ENCODE results near the gene ZBTB24. TPM values are rescaled to one million over a fixed set of nuclear protein-coding genes. Genes with fewer than 3 reads are reported as not detected.

ZBTB24 gene
- total and polyA plus RNA-seq, 3 donors from 2014 or later, result 8.1 to 13.3 (median 12.4) TPM

DNA sequence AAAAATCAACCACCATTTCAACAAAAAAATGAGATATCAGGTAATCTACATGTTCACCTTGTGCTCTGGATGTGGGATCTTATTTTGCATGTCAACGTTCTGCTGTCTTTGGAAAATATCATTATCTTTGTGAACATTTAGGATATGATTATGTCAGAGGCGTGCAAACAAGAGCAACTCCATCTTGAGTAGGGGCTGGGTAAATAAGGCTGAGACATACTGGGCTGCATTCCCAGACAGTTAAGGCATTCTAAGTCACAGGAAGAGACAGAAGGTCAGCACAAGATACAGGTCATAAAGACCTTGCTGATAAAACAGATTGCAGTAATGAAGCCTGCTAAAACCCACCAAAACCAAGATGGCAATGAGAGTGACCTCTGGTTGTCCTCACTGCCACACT, 28.8 kb upstream of the ZBTB24 start:
- Histone ChIP-seq H3K4me1 (peaks cover 6% of the 10 kb centered on the region), H3K27me3 (no peaks in the 10 kb centered on the region), H3K9me3 (no peaks in the 10 kb centered on the region), H3K27ac (no peak overlapping the region), H3K4me3 (no peak overlapping the region), H3K36me3 (ENCODE audit: low read depth, missing control alignments) (no peaks in the 10 kb centered on the region)
- 63 to 76% methylated on average over 2 of the region's 2 CpGs for WGBS, 2 donors
- DNase-seq, result no peak
- TF ChIP-seq, protein P1, sequence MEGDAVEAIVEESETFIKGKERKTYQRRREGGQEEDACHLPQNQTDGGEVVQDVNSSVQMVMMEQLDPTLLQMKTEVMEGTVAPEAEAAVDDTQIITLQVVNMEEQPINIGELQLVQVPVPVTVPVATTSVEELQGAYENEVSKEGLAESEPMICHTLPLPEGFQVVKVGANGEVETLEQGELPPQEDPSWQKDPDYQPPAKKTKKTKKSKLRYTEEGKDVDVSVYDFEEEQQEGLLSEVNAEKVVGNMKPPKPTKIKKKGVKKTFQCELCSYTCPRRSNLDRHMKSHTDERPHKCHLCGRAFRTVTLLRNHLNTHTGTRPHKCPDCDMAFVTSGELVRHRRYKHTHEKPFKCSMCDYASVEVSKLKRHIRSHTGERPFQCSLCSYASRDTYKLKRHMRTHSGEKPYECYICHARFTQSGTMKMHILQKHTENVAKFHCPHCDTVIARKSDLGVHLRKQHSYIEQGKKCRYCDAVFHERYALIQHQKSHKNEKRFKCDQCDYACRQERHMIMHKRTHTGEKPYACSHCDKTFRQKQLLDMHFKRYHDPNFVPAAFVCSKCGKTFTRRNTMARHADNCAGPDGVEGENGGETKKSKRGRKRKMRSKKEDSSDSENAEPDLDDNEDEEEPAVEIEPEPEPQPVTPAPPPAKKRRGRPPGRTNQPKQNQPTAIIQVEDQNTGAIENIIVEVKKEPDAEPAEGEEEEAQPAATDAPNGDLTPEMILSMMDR (IDR thresholded peaks at IDR 0.05), result no peak
- TF ChIP-seq POLR2A (IDR thresholded peaks at IDR 0.05), result no peak
- intact Hi-C loops (cut with DNase I; ENCODE audit: low total_unique reads), result no loop called here

DNA sequence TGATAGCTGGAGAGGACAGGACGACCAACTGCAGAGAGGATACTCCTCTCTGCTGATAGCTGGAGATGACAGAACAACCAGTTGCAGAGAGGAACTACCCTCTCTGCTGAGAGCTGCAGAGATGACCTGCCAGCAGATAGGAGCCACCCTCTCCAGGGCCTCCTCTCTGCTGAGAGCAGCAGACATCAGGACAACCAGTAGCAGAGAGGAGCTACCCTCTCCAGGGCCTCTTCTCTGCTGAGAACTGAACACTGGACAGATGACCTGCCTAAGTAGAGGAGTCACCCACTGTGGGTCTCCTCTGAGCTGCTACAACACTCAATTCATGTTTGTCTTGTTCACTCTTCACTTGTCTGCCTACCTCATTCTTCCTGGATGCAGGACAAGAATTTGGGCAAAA, 27.3 kb upstream of the ZBTB24 start:
- no peak overlapping the region for H3K4me3 ChIP-seq
- H3K4me1 ChIP-seq, result peaks cover 6% of the 10 kb centered on the region
- DNase-seq, result no peak
- H3K27ac ChIP-seq, result no peak overlapping the region
- H3K36me3 ChIP-seq (ENCODE audit: low read depth, missing control alignments), result no peaks in the 10 kb centered on the region
- H3K27me3 ChIP-seq, result no peaks in the 10 kb centered on the region
- intact Hi-C loops (cut with DNase I; ENCODE audit: low total_unique reads), result no loop called here
- H3K9me3 ChIP-seq, result no peaks in the 10 kb centered on the region
- TF ChIP-seq, protein P1 (IDR thresholded peaks at IDR 0.05), result no peak
- TF ChIP-seq POLR2A (IDR thresholded peaks at IDR 0.05), result no peak
- 77% methylated on average over 1 of the region's 1 CpG; no CpG with 5 or more reads in 1 of the 2 donors for WGBS, 2 donors

DNA sequence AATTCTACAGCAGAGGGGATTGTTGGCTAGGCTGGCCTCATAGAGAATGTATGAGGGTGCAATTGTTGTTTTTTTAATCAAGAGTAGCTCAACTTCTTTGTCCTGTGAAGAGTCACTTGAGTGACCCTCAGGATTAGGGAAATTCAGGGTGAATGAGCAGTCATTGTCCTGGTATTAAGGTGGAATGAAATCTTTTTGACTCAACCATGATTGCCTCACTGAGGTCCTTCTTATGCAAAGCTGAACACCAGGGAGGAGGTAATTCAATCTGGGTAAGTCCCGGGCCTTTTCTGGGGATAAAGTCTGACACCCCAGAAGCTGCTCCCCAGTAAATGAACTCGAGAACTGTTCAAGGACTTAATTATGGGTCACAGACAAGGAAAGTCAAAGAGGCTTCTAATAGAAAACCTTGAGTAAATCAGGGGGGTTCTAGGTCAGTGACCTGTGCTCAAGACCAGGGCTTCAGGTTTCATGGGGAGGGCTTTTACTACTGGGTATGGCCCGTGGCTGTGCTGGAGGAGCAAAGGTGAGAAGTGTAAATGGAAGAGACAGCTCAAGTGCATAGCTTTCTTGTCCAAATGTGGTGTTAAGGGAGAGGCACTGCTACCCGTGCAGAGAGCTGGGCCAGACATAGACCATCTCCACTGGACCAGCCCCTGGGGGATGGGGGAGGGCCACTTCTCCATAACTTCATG, 25.3 kb upstream of the ZBTB24 start:
- no peaks in the 10 kb centered on the region for H3K27me3 ChIP-seq
- H3K36me3 ChIP-seq (ENCODE audit: low read depth, missing control alignments), result no peaks in the 10 kb centered on the region
- no peak for DNase-seq
- H3K9me3 ChIP-seq, result no peaks in the 10 kb centered on the region
- intact Hi-C loops (cut with DNase I; ENCODE audit: low total_unique reads), result no loop called here
- H3K4me3 ChIP-seq, result no peak overlapping the region
- TF ChIP-seq, protein P1 (IDR thresholded peaks at IDR 0.05), result no peak
- no peak for TF ChIP-seq POLR2A (IDR thresholded peaks at IDR 0.05)
- 81 to 85% methylated on average over 4 of the region's 4 CpGs for WGBS, 2 donors
- H3K4me1 ChIP-seq, result peaks cover 6% of the 10 kb centered on the region
- no peak overlapping the region for H3K27ac ChIP-seq

DNA sequence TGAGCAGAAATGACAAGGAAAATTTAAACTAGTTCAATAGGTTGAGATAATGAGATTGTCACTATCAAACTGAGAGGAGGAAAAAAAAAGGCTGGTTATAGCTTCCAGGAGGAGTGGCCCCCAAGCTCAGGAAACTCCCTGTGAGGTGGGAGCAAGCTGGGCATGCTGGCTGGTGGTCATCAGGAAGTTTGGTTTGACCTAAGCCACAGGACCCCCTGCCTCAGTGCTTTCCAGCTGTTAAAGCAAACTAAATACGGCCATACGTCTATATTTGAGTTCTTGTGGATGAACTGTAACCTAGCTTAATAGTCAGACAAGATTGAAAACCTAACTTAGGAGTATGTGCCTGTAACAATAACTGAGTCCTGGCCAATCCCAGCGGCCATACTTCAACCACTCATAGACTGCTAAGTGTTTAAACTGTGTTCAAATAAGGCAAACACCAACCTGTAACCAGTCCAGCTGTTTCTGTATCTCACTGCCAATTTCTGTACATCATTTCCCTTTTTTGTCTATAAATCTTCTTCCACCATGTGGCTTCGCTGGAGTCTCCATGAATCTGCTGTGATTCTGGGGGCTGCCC, 24.6 kb upstream of the ZBTB24 start:
- 86 to 90% methylated on average over 4 of the region's 4 CpGs for WGBS, 2 donors
- Histone ChIP-seq H3K27ac (no peak overlapping the region), H3K36me3 (ENCODE audit: low read depth, missing control alignments) (no peaks in the 10 kb centered on the region), H3K27me3 (no peaks in the 10 kb centered on the region), H3K9me3 (no peaks in the 10 kb centered on the region), H3K4me3 (no peak overlapping the region), H3K4me1 (peaks cover 6% of the 10 kb centered on the region)
- no peak for TF ChIP-seq POLR2A (IDR thresholded peaks at IDR 0.05)
- TF ChIP-seq, protein P1 (IDR thresholded peaks at IDR 0.05), result no peak
- no peak for DNase-seq
- intact Hi-C loops (cut with DNase I; ENCODE audit: low total_unique reads), result no loop called here

DNA sequence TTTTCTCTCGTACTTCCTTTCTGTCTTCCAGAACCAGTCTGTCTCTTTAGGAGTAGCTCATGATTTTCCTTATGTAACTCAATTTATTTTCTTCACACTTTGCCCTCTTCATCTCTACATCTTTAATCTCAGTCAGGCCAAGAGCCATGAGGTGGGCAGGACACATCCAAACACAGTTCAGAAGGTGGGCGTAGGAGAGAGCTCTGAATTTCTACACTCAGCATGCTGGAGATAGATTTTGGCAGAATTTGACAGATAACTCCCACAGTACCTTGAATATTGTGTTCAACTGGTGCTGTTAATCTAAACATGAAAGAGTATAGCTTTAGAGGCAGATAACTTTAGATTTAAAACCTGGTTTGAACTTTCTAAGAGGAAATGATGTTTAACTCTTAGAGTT, 23.8 kb upstream of the ZBTB24 start:
- Histone ChIP-seq H3K4me1 (peaks cover 1% of the 10 kb centered on the region), H3K9me3 (no peaks in the 10 kb centered on the region), H3K27ac (no peak overlapping the region), H3K4me3 (no peak overlapping the region), H3K36me3 (ENCODE audit: low read depth, missing control alignments) (no peaks in the 10 kb centered on the region), H3K27me3 (no peaks in the 10 kb centered on the region)
- no peak for DNase-seq
- intact Hi-C loops (cut with DNase I; ENCODE audit: low total_unique reads), result no loop called here
- TF ChIP-seq POLR2A (IDR thresholded peaks at IDR 0.05), result no peak
- TF ChIP-seq, protein P1 (IDR thresholded peaks at IDR 0.05), result no peak
- 94 to 96% methylated on average over 2 of the region's 2 CpGs for WGBS, 2 donors

Data from testis (tissue), 3 donors.